GM21717 (cell line): Measurements from ENCODE around the gene CCDC102A.
A peak's percentile ranks its signal among the peaks of the same experiment; 100 is the strongest.
"Not testable (repeated sequence)": the region's sequence is repeated elsewhere in the genome, so short reads cannot be mapped to it uniquely, and the experiment has no call there.

Source experiments
- ATAC-seq: cut with Tn5 transposase; IDR thresholded peaks from one replicate; pipeline ENCODE4 v1.9.1; 2021; ENCODE audit warnings: mild to moderate bottlenecking, moderate library complexity; ENCODE audit not compliant: unreplicated experiment

Gene CCDC102A

DNA sequence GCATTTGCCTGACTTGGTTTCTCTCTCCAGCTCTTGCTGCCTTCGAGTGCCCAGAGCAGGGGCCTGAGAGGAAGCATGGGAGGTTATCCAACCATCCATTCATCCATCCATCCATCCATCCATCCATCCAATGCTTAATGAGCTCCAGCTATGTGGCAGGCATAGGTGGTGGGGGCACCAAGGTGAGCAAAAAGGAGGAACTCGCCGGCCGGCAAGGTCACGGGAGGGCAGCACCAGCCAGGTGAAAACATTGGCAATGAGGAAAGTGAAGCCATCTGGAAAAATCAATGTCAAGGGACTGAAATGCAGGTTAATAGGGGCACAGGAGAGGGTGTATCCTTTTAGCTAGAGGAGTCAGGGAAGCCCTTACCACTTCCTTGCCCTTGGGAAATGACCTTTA is 31.9 kb downstream of the CCDC102A start:
- ATAC-seq: no peak

DNA sequence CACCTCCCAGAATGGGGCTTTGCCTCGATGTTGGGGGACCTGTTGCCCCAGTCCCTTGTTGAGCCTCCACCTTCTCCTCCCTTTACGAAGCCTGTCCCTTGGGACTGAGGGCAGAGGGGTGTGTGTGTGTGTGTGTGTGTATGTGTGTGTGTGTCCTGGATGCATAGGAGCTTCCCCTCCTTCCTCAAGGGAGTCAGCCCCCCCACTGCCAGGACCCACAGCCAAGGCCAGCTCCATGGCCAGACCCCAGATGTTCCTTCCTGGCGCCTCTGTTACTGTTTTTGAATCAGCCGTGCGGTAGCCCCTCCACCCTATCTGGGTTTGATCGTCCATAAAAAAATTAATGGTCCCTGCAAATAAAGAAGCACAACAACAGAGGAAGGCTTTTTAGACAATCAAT is 32.4 kb downstream of the CCDC102A start:
- no peak for ATAC-seq

DNA sequence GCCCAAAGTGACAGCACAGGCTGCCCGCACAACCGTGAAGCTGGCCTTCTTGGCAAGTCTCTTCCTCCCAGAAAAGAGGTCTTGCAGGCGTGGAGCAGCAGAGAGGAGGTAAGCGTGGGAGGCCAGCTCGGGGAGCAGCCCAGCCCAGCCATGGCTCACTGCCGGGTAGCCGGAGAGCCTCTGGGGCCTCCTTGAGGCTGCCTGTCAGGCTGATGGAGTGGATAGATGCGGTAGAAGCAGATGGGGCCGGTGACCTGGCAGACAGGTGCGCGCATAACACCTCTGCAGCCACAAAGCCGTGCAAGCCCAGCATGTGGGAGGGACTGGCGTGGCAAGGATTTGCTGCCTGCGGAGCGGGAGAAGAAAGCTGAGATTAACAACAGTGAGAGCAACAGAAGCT is 33.0 kb downstream of the CCDC102A start:
- ATAC-seq: no peak

DNA sequence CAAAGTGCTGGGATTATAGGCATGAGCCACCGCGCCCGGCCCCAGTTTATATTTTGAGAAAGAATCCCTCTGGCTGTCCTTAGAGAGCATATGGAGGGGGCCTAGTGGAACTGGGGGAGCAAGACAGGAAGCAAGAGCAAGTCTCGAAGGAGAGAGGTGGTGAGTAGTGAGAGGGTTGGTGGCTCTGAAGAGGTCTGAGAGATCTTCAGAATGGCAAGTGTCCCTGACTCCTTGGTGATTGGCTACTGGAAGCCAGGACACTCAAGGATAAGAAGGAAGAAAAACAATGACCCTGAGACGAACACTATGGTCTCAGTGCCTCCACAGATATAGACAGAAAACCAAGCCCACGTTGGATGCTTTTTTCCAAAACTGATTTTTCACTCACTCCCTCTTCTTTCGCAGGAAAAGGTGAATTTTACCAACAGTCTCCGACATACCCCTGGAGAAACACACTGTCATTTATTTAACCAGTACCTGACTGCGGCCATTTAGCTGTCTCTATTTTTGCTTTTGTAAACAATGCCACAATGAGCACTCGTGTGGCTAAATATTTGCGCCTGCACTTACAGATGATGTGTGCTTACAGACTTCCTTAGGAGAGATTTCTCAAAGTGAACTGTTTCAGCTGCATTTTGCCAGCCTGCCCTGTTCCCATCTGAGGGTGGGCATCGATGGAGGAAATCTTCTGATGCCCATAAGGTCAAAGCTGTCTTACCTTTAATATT is 34.2 kb downstream of the CCDC102A start:
- no peak for ATAC-seq

DNA sequence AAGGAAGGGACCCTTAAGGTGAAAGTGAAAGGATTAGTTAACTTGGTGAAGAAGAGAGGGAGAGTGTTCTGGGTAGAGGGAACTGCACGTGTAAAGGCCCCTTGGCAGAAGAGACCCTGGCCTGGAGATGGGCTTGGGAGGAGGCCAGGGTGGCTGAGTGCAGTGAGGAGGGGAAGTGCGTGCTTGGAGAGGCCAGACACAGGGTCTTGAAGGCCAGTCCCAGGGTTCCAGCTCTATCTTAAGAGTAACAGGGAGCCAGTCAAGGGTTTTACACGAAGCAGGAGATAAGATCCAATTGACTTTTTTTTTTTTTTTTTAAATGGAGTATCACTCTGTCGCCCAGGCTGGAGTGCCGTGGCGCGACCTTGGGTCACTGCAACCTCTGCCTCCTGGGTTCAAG is 34.9 kb downstream of the CCDC102A start:
- no peak for ATAC-seq

DNA sequence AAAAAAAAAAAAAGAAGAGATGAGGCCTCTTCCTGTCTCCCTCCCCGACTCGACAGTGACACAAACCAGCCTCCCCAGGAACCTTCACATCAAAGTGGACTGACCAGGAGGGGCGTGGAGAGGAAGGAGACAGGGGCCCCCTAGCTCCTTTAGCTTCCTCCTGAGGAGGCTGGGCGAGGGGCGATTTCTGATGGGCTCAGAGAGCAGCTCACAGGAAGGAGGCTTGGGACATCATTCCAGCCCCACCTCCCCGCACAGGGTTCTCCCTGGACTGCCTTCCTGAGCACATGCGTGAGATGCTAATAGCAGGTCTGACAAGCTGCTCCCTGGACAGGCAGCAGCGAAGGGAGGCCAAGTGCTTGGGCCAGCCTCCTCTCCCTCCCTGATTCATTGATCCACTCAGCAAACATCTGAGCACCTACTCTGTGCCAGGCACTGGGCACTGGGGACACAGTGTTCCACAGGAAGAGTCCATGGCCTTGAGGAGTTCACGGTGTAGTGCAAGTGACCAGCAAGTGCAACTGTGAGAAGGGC is 35.7 kb downstream of the CCDC102A start:
- ATAC-seq: no peak

DNA sequence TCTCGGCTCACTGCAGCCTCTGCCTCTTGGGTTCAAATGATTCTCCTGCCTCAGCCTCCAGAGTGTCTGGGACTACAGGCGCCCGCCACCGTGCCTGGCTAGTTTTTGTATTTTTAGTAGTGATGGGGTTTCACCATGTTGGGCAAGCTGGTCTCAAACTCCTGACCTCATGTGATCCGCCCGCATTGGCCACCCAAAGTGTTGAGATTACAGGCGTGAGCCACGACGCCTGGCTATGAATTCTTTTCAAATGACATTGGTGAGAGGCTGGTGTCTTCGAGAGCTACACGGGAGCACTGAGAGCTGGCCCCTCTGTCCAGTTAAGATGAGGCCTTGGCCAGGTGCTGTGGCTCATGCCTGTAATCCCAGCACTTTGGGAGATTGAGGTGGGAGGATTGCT is 36.4 kb downstream of the CCDC102A start:
- not testable (repeated sequence) for ATAC-seq

DNA sequence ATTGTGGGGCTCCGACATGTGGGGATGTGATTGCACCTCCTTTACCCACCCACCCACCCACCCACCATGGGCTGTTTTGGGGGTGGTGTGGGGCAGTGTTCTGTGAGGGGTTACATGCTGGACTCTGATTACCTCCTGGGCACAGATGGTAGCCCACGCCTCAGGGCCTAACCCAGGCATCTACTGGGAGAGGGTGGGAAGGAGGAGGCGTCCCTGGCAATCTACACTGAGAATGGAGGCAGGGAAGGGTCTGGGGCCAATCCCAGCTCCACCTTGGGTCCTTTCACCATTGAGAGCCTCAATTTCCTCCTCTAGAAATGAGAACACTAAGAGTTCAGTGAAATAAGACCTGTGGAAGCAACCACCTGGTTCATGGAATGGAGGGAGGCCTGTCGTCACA is 38.3 kb downstream of the CCDC102A start:
- ATAC-seq: no peak

DNA sequence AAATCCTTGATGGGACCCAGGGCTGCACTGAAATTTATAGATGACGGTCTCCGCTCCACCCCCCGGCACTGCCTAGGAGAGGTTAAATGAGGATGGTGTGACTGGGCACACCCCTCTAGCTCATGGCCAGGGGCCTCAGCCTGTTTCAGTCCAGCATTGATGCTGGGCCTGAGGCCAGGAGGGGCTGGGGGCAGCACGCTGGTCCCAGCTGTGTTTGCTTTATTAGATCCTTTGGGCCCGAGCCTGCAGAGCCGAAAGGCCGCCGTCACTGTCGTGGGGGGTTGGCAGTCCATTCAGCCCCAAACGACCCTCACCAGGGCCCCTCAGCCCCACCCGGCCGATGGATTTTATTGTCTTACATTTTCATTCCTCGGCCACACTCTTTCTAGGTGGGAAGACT is 39.2 kb downstream of the CCDC102A start:
- ATAC-seq: no peak

DNA sequence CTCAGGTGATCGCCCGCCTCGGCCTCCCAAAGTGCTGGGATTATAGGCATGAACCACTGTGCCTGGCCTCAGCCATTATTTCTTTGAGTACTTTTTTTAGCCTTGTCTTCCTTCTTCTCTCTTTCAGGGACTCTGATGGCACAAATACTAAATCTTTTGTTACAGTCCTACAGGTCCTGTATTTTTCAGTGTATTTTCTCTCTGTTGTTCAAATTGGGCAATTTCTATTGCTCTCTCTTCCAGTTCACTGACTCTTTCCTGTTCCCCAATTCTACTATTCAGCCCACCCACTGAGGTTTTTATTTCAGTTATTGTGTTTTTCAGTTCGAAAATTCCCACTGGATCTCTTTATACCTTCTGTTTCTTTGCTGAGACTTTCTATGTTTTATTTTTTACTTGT is 42.6 kb downstream of the CCDC102A start:
- ATAC-seq: no peak

DNA sequence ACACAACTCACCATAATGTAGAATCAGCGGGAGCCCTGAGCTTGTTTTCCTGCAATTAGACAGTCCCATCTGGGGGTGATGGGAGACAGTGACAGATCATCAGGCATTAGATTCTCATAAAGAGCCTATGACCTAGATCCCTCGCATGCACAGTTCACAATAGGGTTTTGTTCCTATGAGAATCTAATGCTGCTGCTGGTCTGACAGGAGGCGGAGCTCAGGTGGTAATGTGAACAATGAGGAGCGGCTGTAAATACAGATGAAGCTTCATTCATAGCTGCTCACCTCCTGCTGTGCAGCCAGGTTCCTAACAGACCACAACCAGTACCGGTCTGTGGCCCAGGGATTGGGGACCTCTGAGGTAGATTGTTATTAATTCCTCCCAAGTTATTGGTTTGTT is 47.1 kb downstream of the CCDC102A start:
- no peak for ATAC-seq

DNA sequence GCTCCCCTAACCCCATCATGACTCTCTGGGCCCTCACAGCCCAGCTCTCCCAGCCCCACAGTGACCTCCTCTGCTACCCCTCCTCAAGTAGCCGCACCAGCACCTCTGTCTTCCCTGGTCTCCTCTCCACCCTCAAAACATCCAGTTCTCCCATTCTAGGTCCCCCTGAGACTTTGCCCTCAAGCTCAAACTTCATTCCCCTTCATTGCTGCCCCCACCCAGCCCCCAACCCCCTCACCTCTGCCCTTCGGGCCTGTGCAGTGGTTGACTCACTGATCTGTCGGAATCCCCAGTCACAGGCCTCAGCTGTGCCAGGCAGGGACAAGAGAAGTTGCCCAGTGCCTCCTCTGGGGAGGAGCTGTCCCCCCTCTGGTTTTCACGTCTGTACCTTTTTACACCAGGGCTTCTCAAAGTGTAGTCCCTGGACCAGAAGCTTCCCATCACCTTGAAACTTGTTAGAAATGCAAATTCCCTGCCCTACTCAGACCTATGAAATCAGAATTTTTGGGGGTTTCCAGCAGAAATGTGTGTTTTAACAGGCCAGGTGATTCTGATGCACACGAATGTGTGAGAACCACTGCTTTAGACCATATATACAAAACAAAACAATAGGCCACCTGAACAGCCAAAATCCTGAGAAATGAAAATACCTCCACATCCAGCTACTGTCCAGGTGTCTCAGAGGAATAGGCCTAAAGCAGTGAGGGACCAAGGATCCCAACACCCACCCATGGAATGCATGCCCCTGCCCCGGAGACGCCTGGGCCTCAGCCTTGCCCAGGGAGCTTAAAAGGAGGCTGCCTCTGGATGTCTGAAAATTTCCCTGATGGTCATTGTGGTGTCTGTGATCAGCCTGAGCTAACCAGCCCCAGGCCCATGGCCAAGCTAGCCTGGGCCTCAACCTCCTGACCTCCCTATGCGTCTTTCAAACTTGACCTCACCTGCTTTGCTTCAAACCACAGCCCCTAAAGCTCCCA is 49.2 kb downstream of the CCDC102A start:
- no peak for ATAC-seq

DNA sequence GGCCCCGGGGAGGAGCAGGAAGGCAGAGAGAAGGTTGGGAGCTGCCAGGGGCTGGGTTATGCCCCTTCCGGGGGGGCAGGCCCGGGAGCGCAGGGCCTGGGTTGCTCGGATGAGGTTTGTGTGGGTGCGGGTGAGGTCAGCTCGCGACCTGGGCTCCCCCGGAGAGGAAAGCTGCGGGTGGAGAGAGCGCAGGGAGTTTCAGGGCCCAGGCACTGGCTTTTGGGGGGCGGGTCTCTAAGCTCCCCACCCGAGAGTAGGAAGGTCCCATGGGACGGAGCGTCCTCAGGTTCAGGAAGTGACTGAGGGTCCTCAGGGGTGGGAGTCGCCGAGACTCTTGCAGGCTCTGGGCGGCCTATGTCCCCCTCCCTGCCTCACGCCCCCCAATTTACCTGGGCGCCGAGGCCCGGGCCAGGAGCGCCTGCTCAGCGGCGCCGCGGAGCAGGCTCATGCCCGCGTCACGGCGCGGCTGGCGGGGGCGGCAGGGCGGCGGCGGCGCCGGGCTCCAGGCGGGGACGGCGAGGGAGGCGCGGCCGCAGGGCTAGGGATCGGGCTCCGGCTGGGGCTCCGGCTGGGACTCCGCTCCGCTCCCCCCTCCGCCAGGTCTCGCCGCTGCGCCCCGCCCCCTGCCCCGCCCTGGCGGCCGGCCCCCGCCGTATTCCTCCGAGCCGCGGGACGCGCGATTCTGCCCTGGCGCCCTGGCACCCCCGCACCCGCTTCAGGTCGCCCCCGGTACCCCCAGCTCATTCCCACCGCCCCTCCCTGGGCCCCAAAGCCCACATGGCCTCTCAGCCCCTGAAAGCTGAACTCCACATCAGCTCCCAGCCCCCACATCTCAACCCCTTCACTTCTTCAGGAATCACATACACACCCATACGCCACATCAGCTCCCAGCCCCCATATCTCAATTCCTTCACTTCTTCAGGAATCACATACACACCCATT is 50.2 kb downstream of the CCDC102A start, which contains the start of gene DOK4:
DOK4 (minus strand) TSS at position 578 of the 942 bp plus-strand sequence. CDS start 6,986 bp downstream, outside the sequence.
- peak; percentile 79 for ATAC-seq

DNA sequence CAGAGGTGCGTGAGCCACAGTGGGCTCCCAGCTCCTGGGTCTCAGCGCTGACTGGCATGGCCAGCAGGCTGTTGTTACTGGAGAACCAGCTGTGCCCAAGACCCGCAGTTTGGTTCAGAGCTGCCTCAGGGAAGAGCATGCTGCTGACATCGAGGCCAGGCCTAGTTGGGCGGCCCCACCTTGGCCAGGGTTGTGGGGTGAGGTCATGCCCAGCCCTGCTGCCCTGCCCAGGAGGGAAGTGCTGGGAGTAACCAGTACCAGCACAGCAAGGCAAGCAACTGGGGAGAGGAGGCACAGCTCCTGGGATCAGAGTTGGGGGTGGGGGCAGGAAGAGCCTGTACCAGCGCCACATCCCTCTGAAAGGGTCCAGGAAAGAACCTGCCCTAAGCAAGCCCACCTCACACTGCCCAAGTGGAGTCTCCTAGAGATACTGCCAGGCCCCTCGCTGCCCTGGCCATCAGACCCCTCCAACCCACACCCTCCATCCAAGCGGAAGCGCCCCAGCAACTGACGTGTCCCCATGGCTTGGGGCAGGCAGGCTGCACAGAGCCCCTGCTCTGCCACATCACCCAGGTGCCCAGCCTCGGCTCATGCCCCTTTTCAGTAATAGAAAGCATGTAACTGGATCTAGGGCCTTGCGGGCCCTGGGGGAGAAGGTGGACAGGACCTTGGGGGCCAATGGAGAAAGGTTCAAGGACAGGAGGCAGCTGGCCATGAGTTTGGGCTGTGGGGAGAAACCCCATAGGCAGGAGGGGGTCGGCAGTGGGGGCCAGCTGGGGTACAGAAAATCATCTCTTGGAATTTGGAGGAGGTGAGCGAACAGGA is 51.1 kb downstream of the CCDC102A start:
- ATAC-seq: no peak

DNA sequence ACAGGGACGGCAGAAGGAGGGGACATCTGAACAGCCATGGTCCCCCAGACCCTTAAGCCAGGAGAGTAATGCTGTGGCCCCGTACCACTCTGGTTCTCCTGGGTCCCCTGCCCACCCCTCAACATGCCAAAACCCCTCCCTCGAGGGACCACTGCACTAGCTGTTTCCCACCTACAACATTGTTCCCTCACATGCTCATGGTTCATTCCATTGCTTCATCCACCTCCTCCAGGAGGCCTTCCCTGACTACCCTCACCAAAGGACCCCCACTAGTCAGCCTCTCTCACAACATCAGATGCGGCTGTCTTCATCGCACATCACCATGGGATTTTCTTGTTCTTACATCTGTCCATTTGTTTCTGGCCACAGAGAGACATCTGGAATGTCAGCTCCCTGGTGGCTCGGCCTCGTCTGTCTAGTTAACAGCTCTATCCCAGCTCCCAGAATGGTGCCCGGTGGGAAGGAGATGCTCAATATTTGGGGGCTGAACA is 51.8 kb downstream of the CCDC102A start:
- no peak for ATAC-seq

DNA sequence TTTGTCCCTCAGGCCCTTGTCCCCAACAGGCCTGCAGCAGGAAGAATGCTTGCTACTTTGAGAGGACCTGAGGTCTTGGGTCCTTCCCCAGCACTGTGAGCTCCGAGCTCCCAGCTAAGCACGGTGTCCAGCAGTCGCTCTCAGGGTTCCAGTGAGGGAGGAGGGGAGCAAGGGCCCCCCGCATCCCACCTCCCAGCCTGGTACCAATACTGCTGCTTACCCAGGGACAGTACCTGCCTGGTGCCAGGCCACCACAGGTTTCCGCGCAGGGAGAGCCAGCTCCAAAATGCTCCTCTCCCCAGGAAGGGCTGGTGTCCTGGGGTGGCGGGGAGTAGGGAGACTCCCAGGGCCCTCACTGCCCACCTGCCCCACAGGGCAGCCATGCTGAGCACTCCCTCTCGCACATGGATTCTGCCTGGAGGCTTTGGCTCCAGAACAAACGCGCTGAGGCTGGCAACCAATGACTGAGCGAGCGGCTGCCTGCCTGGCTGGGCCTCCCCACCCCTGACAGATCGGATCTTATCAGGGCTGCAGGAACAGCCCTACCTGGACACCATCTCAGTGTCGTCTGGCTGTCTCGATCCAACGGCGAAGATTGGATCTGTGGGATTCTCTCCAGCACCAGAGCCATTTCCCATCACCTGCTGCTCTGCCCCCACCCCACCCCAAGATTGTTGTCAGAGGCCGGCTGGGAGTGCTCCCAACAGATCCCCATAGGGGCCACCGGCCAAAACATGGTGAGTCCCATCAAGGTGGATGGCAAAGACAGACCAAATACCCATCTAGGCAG is 52.5 kb downstream of the CCDC102A start:
- ATAC-seq: no peak

DNA sequence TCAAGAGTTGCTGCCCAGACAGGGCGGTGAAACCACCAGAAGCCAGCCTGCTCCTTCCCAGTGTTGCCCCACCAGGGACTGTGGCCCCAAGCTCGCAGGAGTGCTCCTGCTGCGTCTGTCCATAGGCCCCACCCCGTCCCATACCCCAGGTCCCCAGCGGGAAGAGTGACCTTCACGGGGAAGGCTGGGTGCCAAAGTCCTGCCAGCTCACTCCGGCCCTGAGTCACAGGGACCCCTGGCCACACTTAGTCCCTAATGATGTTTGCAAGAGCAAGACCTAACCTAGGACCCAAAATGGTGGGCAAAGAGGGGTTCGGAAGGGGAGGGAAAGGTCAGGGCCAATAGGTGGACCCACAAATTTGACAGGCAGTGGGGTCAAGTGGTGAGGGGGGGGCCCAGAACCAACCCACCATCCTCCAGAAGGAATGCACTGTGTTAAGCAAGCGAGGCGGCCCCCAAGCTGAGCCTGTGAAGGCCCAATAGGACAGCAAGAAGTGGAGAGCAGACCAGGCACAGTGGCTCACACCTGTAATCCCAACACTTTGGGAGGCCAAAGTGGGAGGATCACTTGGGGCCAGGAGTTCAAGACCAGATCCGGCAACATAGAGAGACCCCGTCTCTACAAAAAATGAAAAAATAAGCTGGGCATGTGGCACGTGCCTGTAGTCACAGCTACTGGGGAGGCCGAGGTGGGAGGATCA is 53.4 kb downstream of the CCDC102A start:
- ATAC-seq: no peak

DNA sequence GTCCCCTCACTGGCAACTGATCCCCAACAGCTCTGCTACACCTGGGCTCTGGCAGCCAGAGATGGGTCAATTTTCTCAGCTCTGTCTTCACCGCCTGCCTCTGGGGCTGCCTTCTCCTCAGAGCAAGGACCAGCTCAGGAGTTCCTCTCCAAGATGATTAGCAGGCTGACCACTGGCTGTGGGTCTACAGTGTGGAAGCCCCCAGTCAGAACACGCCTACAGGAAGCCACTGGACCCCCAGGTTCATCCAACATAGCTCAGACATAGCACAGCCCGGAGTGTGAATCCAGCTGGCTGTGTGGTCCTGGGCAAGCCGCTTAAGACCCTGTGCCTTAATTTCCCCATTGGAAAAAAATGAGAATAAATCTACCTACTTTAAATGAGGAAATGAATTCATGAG is 55.0 kb downstream of the CCDC102A start:
- no peak for ATAC-seq
